ENCODE data around the gene DBH.

DBH gene

DNA sequence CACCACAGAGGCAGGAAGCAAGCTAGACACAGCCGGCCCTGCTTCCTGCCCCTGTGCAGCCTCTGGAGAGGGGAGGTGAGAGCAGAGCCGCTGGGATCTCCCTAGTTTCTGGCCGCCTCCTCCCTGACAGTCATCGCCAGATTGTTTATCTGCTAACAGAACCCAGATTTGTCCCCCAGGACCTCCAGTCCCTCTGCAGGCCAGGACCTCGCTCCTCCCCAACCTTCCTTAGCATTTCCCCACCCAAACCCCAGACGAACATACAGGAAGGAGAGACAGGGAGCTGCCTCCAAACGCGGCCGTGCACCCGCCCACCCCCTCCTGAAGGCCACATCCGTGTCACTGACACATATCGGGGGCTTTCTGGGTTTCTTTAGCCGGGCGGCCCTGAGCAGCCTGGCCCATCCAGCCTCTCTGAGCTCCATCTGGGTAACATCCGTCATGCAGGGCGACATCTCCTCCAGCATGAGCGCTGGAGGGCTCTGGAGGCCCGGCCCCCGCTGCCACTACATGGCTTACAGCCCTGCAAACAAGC lies 47.5 kb downstream of the DBH start:
- no peak overlapping the region for H3K9ac ChIP-seq (ENCODE audit: low read depth, low read length)
- no peaks in the 10 kb centered on the region for H3K4me1 ChIP-seq (ENCODE audit: control insufficient read depth, insufficient read depth, low read length)
- no peaks in the 10 kb centered on the region for H3K9me3 ChIP-seq (ENCODE audit: control insufficient read depth, insufficient read depth, low read length)
- H3K4me3 ChIP-seq (ENCODE audit: low read depth, low read length), result no peak overlapping the region
- no peaks in the 10 kb centered on the region for H3K36me3 ChIP-seq (ENCODE audit: control insufficient read depth, insufficient read depth, low read length)
- H3K27me3 ChIP-seq (ENCODE audit: control insufficient read depth, insufficient read depth, low read length), result no peaks in the 10 kb centered on the region

DNA sequence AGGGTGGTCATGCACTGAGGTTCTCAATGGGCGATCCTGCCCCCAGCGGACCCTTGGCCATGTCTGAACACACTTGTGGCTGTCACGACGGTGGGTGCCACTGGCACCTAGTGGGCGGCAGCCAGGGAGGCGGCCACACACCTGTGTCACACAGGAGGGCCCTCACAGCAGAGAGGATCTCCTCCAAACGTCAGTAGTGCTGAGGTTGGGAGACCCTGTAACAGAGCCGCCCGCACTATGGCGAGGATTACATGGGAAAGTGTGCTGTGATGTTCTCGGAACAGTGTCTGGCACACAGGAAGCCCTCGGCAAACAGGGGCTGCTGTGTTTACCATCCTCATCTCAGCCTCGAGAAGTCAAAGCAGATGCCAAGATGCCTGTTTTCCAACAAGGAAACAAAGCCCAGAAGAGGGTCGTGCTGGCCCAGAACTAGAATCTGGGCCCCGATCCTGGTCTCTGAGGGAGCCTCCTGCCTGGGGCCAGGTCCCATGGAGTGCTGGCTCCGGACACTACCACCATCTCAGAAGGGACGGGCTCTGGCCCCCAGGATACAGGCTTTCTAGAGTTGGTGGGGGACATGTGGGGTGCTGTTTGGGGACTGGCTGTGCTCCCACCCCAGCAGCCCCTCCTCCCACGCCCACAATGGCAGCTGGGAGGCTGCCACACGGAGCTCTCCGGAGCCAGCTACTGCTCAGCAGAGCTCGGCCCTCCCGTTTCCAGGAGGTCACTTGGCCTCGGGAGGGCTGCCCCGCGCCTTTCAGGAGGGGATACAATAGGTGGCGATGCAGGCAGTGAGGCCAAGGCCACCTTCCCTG lies 48.2 kb downstream of the DBH start:
- no peaks in the 10 kb centered on the region for H3K36me3 ChIP-seq (ENCODE audit: control insufficient read depth, insufficient read depth, low read length)
- no peaks in the 10 kb centered on the region for H3K4me1 ChIP-seq (ENCODE audit: control insufficient read depth, insufficient read depth, low read length)
- H3K27me3 ChIP-seq (ENCODE audit: control insufficient read depth, insufficient read depth, low read length), result no peaks in the 10 kb centered on the region
- no peaks in the 10 kb centered on the region for H3K9me3 ChIP-seq (ENCODE audit: control insufficient read depth, insufficient read depth, low read length)
- H3K4me3 ChIP-seq (ENCODE audit: low read depth, low read length), result no peak overlapping the region
- H3K9ac ChIP-seq (ENCODE audit: low read depth, low read length), result no peak overlapping the region

DNA sequence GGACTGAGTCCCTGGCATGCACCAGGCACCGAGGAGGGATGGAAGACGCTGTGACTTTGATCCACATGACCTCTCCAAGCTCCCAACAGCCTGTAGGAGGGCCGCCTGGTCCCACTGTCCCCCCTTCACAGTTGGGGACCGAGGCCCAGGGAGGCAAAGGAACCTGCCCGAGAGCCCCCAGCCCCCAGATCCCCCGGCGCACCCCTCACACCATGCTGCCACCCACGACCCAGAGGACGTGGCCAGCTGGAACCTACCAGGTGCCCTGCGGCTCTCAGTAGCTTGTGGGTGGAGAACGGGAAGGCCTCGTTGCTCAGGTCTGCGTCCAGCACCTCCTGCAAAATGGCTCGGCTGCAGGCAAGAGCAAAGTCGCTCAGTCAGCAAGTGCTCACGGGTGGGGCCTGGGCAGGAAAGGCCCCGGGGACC lies 48.8 kb downstream of the DBH start:
- no peaks in the 10 kb centered on the region for H3K36me3 ChIP-seq (ENCODE audit: control insufficient read depth, insufficient read depth, low read length)
- no peaks in the 10 kb centered on the region for H3K9me3 ChIP-seq (ENCODE audit: control insufficient read depth, insufficient read depth, low read length)
- no peaks in the 10 kb centered on the region for H3K27me3 ChIP-seq (ENCODE audit: control insufficient read depth, insufficient read depth, low read length)
- H3K4me1 ChIP-seq (ENCODE audit: control insufficient read depth, insufficient read depth, low read length), result no peaks in the 10 kb centered on the region
- no peak overlapping the region for H3K4me3 ChIP-seq (ENCODE audit: low read depth, low read length)
- H3K9ac ChIP-seq (ENCODE audit: low read depth, low read length), result no peak overlapping the region

- H3K9ac ChIP-seq (ENCODE audit: low read depth, low read length), result no peak overlapping the region
- H3K36me3 ChIP-seq (ENCODE audit: control insufficient read depth, insufficient read depth, low read length), result no peaks in the 10 kb centered on the region
- H3K4me1 ChIP-seq (ENCODE audit: control insufficient read depth, insufficient read depth, low read length), result no peaks in the 10 kb centered on the region
- H3K4me3 ChIP-seq (ENCODE audit: low read depth, low read length), result no peak overlapping the region
- no peaks in the 10 kb centered on the region for H3K9me3 ChIP-seq (ENCODE audit: control insufficient read depth, insufficient read depth, low read length)
- no peaks in the 10 kb centered on the region for H3K27me3 ChIP-seq (ENCODE audit: control insufficient read depth, insufficient read depth, low read length)
Measured at GRCh38 chr9:133685653-133686609, 49.8 kb downstream of the DBH start.

DNA sequence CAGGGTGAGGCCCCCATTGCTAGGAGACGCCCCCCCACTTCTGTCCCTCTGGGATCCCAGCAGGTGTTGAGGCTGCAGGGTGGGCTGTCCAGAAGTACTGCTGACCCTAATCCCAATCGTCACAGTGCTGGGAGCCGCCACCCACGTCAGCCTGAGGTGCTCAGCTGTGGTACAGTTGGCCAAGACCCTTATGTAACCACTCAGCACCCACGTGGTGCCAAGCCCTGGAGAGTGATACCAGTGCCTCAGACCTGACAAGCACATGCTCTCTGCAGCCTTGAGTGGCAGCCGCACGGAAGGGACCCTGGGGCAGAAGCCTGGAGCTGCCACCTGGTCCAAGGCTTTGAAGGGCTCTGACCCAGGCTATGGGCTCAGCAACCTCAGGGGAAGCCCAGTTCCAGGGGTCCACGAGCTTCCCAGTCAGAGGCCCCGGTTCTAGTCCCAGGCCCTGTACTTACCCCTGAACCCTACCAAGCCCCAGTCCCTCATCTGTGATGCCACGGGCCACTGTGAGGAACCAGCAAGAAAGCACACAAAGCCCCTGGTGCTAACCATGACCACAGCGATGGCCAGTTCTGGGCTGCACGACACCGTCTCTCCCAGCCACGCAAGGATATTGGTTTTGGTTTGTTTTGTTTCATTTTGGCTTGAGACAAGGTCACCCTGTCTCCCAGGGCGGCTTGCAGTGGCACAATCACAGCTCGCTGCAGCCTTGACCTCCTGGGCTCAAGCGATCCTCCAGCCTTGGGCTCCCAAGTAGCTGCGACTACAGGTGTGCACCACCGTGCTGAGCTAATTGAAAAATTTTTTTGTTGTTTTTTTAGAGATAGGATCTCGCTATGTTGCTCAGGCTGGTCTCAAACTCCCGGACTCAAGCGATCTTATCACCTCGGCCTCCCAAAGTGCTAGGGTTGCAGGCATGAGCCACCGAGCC lies 50.7 kb downstream of the DBH start:
- no peak overlapping the region for H3K9ac ChIP-seq (ENCODE audit: low read depth, low read length)
- H3K4me1 ChIP-seq (ENCODE audit: control insufficient read depth, insufficient read depth, low read length), result no peaks in the 10 kb centered on the region
- no peaks in the 10 kb centered on the region for H3K27me3 ChIP-seq (ENCODE audit: control insufficient read depth, insufficient read depth, low read length)
- no peaks in the 10 kb centered on the region for H3K36me3 ChIP-seq (ENCODE audit: control insufficient read depth, insufficient read depth, low read length)
- H3K4me3 ChIP-seq (ENCODE audit: low read depth, low read length), result no peak overlapping the region
- H3K9me3 ChIP-seq (ENCODE audit: control insufficient read depth, insufficient read depth, low read length), result no peaks in the 10 kb centered on the region

DNA sequence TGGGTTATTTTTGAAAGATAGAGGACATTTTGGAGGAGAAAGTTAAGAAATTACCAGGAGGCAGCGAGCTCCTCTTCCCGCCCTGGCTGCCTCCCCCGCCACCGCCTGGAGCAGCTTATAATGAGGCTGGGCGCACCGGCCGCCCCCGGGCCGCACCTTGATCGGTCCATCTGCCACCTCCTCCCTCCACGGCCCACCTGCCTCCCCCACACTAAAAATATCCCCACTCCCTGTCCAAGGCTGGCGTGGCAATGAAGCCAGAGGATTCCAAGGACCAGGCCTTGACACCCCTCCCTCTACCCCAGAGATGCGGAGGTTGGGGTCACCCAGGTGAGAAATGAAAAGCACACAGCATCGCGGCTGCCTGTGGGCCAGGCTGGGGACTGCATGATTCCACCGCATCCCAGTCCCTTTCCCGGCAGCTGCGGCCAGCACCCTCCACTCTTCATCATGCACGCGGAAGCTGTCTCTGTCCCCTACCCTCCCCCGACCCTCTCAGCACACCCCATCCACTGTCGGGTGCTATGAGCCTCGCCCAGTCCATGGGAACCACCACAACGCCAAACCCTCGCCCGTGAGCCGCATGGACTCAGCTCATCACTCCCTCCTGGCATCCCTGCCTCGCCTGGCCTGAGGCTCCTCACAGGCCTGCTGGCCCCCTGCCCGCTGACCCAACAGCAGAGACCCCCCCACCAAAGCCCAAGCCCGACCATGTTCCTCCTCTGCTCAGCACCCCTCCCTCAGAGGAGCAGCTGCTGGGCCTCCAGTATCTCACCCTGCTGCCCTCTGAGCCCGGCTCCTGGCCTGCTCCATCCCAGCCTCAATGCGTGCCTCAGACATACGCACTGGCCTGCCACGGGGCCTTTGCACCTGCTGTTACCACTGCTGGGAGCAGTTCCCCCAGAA lies 51.9 kb downstream of the DBH start:
- Histone ChIP-seq H3K36me3 (ENCODE audit: control insufficient read depth, insufficient read depth, low read length) (no peaks in the 10 kb centered on the region), H3K9ac (ENCODE audit: low read depth, low read length) (no peak overlapping the region), H3K27me3 (ENCODE audit: control insufficient read depth, insufficient read depth, low read length) (no peaks in the 10 kb centered on the region), H3K9me3 (ENCODE audit: control insufficient read depth, insufficient read depth, low read length) (no peaks in the 10 kb centered on the region), H3K4me1 (ENCODE audit: control insufficient read depth, insufficient read depth, low read length) (no peaks in the 10 kb centered on the region), H3K4me3 (ENCODE audit: low read depth, low read length) (no peak overlapping the region)

DNA sequence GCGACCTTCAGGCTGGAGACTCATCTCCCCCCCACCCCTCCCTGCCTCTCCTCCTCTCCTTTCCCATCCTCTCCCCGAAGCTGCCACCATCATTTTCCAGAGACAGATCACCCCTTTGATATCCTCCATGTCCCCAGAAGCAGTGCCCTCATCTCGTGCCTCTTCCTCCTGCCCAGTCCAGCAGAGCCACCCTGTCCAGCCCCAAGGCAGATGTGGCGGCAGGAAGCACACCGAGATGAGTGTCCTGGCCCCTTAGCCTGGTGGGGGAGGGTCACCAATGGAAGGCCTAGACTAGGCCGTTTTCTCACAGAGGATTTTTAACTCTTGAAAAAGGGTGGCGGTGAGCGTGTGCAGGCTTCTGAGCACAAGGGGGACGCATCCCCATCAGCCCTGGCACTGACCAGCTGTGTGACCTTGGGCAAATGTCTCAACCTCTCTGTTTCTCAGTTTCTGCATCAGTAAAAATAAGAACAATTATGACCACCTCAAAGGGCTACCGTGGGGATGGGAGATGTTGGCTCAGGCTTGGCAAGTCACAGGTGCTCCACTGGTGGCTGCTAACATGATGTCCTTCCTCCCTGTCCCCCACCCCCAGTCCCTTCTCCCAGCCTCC lies 53.1 kb downstream of the DBH start:
- no peaks in the 10 kb centered on the region for H3K4me1 ChIP-seq (ENCODE audit: control insufficient read depth, insufficient read depth, low read length)
- no peak overlapping the region for H3K9ac ChIP-seq (ENCODE audit: low read depth, low read length)
- H3K9me3 ChIP-seq (ENCODE audit: control insufficient read depth, insufficient read depth, low read length), result no peaks in the 10 kb centered on the region
- H3K36me3 ChIP-seq (ENCODE audit: control insufficient read depth, insufficient read depth, low read length), result no peaks in the 10 kb centered on the region
- no peaks in the 10 kb centered on the region for H3K27me3 ChIP-seq (ENCODE audit: control insufficient read depth, insufficient read depth, low read length)
- H3K4me3 ChIP-seq (ENCODE audit: low read depth, low read length), result no peak overlapping the region

- H3K4me1 ChIP-seq (ENCODE audit: control insufficient read depth, insufficient read depth, low read length), result no peaks in the 10 kb centered on the region
- no peaks in the 10 kb centered on the region for H3K27me3 ChIP-seq (ENCODE audit: control insufficient read depth, insufficient read depth, low read length)
- no peaks in the 10 kb centered on the region for H3K36me3 ChIP-seq (ENCODE audit: control insufficient read depth, insufficient read depth, low read length)
- H3K4me3 ChIP-seq (ENCODE audit: low read depth, low read length), result no peak overlapping the region
- no peak overlapping the region for H3K9ac ChIP-seq (ENCODE audit: low read depth, low read length)
- no peaks in the 10 kb centered on the region for H3K9me3 ChIP-seq (ENCODE audit: control insufficient read depth, insufficient read depth, low read length)
Measured at GRCh38 chr9:133690081-133690561, 54.0 kb downstream of the DBH start.

DNA sequence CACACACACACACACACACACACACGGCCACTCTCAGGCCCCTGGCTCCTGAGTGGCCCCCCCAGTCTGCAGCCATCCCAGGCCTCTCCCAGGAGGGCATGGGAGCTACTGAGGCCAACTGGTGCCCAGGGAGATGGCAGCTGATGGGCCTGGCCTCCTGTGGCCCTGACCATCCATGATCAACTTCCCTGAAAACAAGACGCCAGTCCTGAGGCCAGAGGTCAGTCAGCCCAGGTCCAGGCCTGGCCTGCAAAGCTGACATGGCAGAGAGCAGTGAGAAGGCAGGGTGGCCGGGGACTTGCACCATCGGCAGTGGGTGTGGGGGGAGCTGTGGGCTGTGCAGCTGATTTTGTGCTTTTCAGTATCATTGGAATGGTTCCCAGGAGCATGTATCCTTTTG lies 55.0 kb downstream of the DBH start:
- no peak overlapping the region for H3K4me3 ChIP-seq (ENCODE audit: low read depth, low read length)
- H3K36me3 ChIP-seq (ENCODE audit: control insufficient read depth, insufficient read depth, low read length), result no peaks in the 10 kb centered on the region
- no peaks in the 10 kb centered on the region for H3K27me3 ChIP-seq (ENCODE audit: control insufficient read depth, insufficient read depth, low read length)
- H3K9me3 ChIP-seq (ENCODE audit: control insufficient read depth, insufficient read depth, low read length), result no peaks in the 10 kb centered on the region
- no peak overlapping the region for H3K9ac ChIP-seq (ENCODE audit: low read depth, low read length)
- H3K4me1 ChIP-seq (ENCODE audit: control insufficient read depth, insufficient read depth, low read length), result no peaks in the 10 kb centered on the region
